Neuronal stem cell (in vitro differentiated cells): Measurements from ENCODE around the gene SLC38A8.

Experiments
- DNase-seq: peaks from one replicate; pipeline ENCODE4 v3.0.0-alpha.2; 2013; ENCODE audit warnings: low spot score
- H2AFZ ChIP-seq: one replicate; pipeline ENCODE4 v1.6.1; 2013; ENCODE audit warnings: mild to moderate bottlenecking, low read length, inconsistent platforms
- H2AK5ac ChIP-seq: 2 replicates; pipeline ENCODE4 v1.6.1; 2013; ENCODE audit warnings: low read depth, mild to moderate bottlenecking, inconsistent platforms, low read length, moderate library complexity, mixed read lengths
- H2BK120ac ChIP-seq: 2 replicates; pipeline ENCODE4 v1.6.1; 2013; ENCODE audit warnings: low read depth, mild to moderate bottlenecking, inconsistent platforms, low read length, moderate library complexity, mixed read lengths
- H2BK12ac ChIP-seq: one replicate; pipeline ENCODE4 v1.6.1; 2013; ENCODE audit warnings: low read length, inconsistent platforms
- H2BK15ac ChIP-seq: 2 replicates; pipeline ENCODE4 v1.6.1; 2013; ENCODE audit warnings: mild to moderate bottlenecking, low read length, inconsistent platforms, mixed read lengths
- H2BK5ac ChIP-seq: one replicate; pipeline ENCODE4 v1.6.1; 2013; ENCODE audit warnings: inconsistent platforms, mild to moderate bottlenecking, low read length, moderate library complexity
- H3K14ac ChIP-seq: one replicate; pipeline ENCODE4 v1.6.1; 2013; ENCODE audit warnings: low read length, inconsistent platforms
- H3K18ac ChIP-seq: 2 replicates; pipeline ENCODE4 v1.6.1; 2013; ENCODE audit warnings: low read length, inconsistent platforms
- H3K23ac ChIP-seq: 2 replicates; pipeline ENCODE4 v1.6.1; 2013; ENCODE audit warnings: low read depth, mild to moderate bottlenecking, mixed read lengths, low read length, inconsistent platforms; ENCODE audit not compliant: poor library complexity
- H3K27ac ChIP-seq: replicated peaks from 3 replicates; pipeline ENCODE4 v1.5.1; 2013; ENCODE audit warnings: low read length, inconsistent platforms
- H3K27me3 ChIP-seq, 3 experiments: 2 replicates each; pipeline ENCODE4 v1.6.1; 2013; ENCODE audit warnings: low read length in 3 of 3, mild to moderate bottlenecking in 2 of 3, inconsistent platforms in 1 of 3, low read depth in 1 of 3, mixed read lengths in 1 of 3, moderate library complexity in 1 of 3; ENCODE audit not compliant: control insufficient read depth in 3 of 3, insufficient read depth in 3 of 3
- H3K36me3 ChIP-seq, 2 donors: replicated peaks in 1 of 2; 2 replicates each; pipeline ENCODE4 v1.6.1; 2013; ENCODE audit warnings: low read length in 2 of 2; ENCODE audit not compliant: control insufficient read depth in 2 of 2, insufficient read depth in 2 of 2
- H3K4ac ChIP-seq: 2 replicates; pipeline ENCODE4 v1.6.1; 2013; ENCODE audit warnings: inconsistent platforms, mild to moderate bottlenecking, low read length, moderate library complexity
- H3K4me1 ChIP-seq, 2 donors: 1 replicate in 1 of 2; 2 replicates in 1 of 2; pipeline ENCODE4 v1.6.1; 2013; ENCODE audit warnings: low read length in 2 of 2, low read depth in 1 of 2; ENCODE audit not compliant: control insufficient read depth in 2 of 2, insufficient read depth in 1 of 2
- H3K4me2 ChIP-seq: one replicate; pipeline ENCODE4 v1.6.1; 2013; ENCODE audit warnings: mild to moderate bottlenecking, low read length, inconsistent platforms; ENCODE audit not compliant: insufficient read depth, poor library complexity, severe bottlenecking
- H3K4me3 ChIP-seq, 2 donors: 2 replicates each; pipeline ENCODE4 v1.5.1; 2013; ENCODE audit warnings: low read length in 2 of 2, mild to moderate bottlenecking in 2 of 2, inconsistent platforms in 1 of 2, moderate library complexity in 1 of 2
- H3K79me1 ChIP-seq: one replicate; pipeline ENCODE4 v1.6.1; 2013; ENCODE audit warnings: low read depth, mild to moderate bottlenecking, inconsistent platforms, low read length, moderate library complexity
- H3K9ac ChIP-seq: one replicate; pipeline ENCODE4 v1.6.1; 2013; ENCODE audit warnings: mild to moderate bottlenecking, low read depth, low read length, inconsistent platforms; ENCODE audit not compliant: poor library complexity
- H3K9me3 ChIP-seq, 2 donors: replicated peaks in 1 of 2; 2 replicates each; pipeline versions ENCODE3 to v1.6.1; 2013; ENCODE audit warnings: low read length in 2 of 2, mild to moderate bottlenecking in 2 of 2, inconsistent platforms in 1 of 2, low read depth in 1 of 2, mixed read lengths in 1 of 2, moderate library complexity in 1 of 2; ENCODE audit not compliant: control insufficient read depth in 2 of 2, insufficient read depth in 1 of 2
- H4K8ac ChIP-seq: one replicate; pipeline ENCODE4 v1.6.1; 2013; ENCODE audit warnings: low read depth, mild to moderate bottlenecking, inconsistent platforms, low read length, moderate library complexity
- H4K91ac ChIP-seq: one replicate; pipeline ENCODE4 v1.6.1; 2013; ENCODE audit warnings: low read length, low read depth, mild to moderate bottlenecking, inconsistent platforms; ENCODE audit not compliant: poor library complexity
- WGBS, 2 donors: extraction: QIAGEN DNeasy Blood & Tissue Kit; methylation state at CpG; one replicate each; pipeline ENCODE4 v1.1.7; 2013; ENCODE audit warnings: missing lambda C conversion rate in 2 of 2, mixed read lengths in 1 of 2; ENCODE audit not compliant: insufficient read length in 2 of 2, insufficient replicate concordance in 1 of 2; ENCODE audit errors: extremely low coverage in 2 of 2; 5-methylcytosine and 5-hydroxymethylcytosine counted together

Gene SLC38A8

DNA sequence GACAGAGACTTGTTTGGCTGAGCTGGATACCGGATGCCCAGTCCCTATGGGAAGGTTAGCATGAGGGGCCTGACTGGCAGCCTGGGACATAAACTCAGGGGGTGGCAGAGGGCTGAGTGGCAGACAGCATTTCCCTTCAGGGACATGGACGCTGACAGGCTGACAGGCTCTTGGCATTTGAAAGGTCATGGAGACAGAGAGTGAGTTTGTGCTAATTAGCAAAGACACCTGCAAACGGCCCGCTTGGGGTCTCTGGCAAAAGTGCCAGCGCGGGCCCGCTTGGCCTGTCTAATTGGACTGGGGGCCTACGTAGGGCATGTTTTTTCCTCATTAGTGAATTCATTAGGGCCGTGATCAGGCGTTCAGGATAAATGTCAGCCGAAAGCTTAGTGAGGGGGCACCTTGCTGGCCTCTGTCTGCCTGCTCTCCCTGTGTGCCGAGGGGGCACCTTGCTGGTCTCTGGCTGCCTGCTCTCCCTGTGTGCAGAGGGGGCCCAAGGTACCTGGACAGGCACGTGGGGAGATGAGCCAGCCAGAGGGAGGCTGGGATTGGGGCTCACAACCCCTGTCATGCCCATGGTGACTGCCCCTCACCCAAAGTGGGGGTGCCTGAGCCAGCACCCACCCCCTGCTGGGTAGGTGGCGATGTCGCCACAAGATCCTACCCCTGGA lies 66.9 kb downstream of the SLC38A8 start:
- H3K79me1 ChIP-seq, result no peaks in the 10 kb centered on the region
- WGBS, 2 donors, result no CpG with 5 or more reads among the region's 15 CpGs
- DNase-seq, result no peak
- H3K4me1 ChIP-seq, result peaks cover 0 to 6% of the 10 kb centered on the region in 2 donors
- no peak overlapping the region for H2BK15ac ChIP-seq
- no peak overlapping the region for H2BK12ac ChIP-seq
- H2BK5ac ChIP-seq, result no peak overlapping the region
- H2BK120ac ChIP-seq, result no peak overlapping the region
- no peak overlapping the region for H3K4ac ChIP-seq
- peak overlapping the region; percentile 57 for H3K14ac ChIP-seq
- H3K27ac ChIP-seq, result no peak overlapping the region
- H3K4me2 ChIP-seq, result no peak overlapping the region
- H3K4me3 ChIP-seq, result no peak overlapping the region
- H2AFZ ChIP-seq, result no peak overlapping the region
- no peak overlapping the region for H4K91ac ChIP-seq
- no peaks in the 10 kb centered on the region for H3K27me3 ChIP-seq
- H4K8ac ChIP-seq, result no peak overlapping the region
- H3K9ac ChIP-seq, result peak overlapping the region; percentile 61
- H3K18ac ChIP-seq, result peak overlapping the region; percentile 29
- peaks cover 5 to 27% of the 10 kb centered on the region in 2 donors for H3K36me3 ChIP-seq
- H3K23ac ChIP-seq, result peak overlapping the region; percentile 13
- peaks cover 15 to 38% of the 10 kb centered on the region in 2 donors for H3K9me3 ChIP-seq
- no peak overlapping the region for H2AK5ac ChIP-seq

DNA sequence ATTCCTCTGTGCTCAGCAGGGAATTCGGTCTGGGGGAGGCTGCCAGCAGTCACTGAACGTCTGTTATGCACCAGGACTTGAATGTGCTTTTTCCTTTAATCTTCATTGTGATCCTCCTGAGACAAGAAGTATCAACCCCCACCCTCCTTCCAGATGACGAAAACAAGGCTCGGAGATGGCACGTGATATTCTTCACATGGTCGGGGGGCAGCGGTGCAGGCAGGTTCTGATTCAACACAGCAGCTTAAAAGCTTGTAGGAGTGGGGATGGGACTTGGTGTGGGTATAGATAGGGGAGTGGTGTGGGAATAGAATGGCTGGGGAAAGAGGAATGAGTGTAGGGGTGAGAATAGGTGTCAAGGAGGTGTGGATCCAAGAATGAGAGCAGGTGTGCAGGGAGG lies 68.1 kb downstream of the SLC38A8 start:
- no peaks in the 10 kb centered on the region for H3K79me1 ChIP-seq
- H3K9ac ChIP-seq, result no peak overlapping the region
- H2BK15ac ChIP-seq, result no peak overlapping the region
- H2AK5ac ChIP-seq, result no peak overlapping the region
- H2AFZ ChIP-seq, result no peak overlapping the region
- H3K4me1 ChIP-seq, result peaks cover 8% of the 10 kb centered on the region in 2 donors
- no peak overlapping the region for H2BK120ac ChIP-seq
- no peak overlapping the region for H3K18ac ChIP-seq
- peaks cover 11 to 28% of the 10 kb centered on the region in 2 donors for H3K9me3 ChIP-seq
- no peak overlapping the region for H3K23ac ChIP-seq
- no peaks in the 10 kb centered on the region for H3K27me3 ChIP-seq
- H3K27ac ChIP-seq, result no peak overlapping the region
- no peak for DNase-seq
- no peak overlapping the region for H3K14ac ChIP-seq
- no peak overlapping the region for H3K4me2 ChIP-seq
- H4K8ac ChIP-seq, result no peak overlapping the region
- H3K4ac ChIP-seq, result no peak overlapping the region
- no peak overlapping the region for H2BK5ac ChIP-seq
- H3K4me3 ChIP-seq, result no peak overlapping the region
- WGBS, 2 donors, result no CpG with 5 or more reads among the region's 7 CpGs
- H2BK12ac ChIP-seq, result no peak overlapping the region
- no peak overlapping the region for H4K91ac ChIP-seq
- H3K36me3 ChIP-seq, result peaks cover 5 to 17% of the 10 kb centered on the region in 2 donors

DNA sequence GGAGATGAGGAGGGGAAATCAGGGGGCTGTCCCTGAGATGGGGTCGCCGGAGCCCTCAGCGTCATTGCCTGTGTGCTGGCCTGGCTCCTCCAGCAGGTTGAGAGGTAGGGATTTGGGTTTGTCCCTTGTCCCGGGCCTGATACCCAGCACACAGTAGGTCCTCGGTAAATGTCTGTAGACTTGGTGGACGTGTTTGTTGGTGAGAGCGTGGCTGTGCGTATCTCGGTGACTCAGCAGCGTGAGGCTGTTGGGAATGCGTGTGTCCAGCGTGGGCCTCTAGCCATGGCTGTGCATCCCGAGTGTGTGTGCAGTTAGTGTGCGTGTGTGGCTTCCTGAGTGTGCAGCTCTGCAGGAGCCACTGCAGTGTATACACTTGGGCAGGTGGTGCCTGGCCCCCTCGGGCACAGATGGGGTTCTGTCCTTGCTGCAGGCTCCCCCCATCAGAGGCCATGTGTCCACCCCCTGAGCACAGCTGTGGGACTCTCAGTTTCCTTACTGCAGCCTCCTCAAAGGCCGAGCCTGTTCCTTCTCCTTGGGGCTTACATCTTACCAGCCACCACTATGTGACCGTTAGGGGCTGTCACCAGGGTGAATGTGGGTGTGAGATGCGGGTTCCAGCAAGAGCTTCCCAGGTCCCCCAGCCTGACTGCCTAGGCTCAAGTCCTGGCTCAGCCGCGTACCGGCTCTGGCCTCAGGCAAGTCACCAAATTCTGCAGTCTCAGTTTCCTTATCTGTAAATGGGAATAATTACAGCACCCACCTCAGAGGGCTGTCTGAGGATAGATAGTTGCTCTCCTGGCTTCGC lies 68.8 kb downstream of the SLC38A8 start:
- no peak overlapping the region for H3K4ac ChIP-seq
- H3K36me3 ChIP-seq, result peaks cover 2 to 10% of the 10 kb centered on the region in 2 donors
- H2BK15ac ChIP-seq, result no peak overlapping the region
- H4K91ac ChIP-seq, result no peak overlapping the region
- no peak overlapping the region for H2BK12ac ChIP-seq
- no peak overlapping the region for H3K18ac ChIP-seq
- H3K4me2 ChIP-seq, result no peak overlapping the region
- H3K9ac ChIP-seq, result peak overlapping the region; percentile 13
- no peak overlapping the region for H2AFZ ChIP-seq
- no CpG with 5 or more reads among the region's 22 CpGs for WGBS, 2 donors
- H3K4me1 ChIP-seq, result peaks cover 8 to 10% of the 10 kb centered on the region in 2 donors
- no peak overlapping the region for H2BK5ac ChIP-seq
- peaks cover 7 to 21% of the 10 kb centered on the region in 2 donors for H3K9me3 ChIP-seq
- no peak for DNase-seq
- H3K4me3 ChIP-seq, result no peak overlapping the region
- no peak overlapping the region for H2BK120ac ChIP-seq
- peak overlapping the region; percentile 31 for H3K23ac ChIP-seq
- no peak overlapping the region for H3K14ac ChIP-seq
- peaks cover 2% of the 10 kb centered on the region for H3K79me1 ChIP-seq
- H4K8ac ChIP-seq, result no peak overlapping the region
- H3K27ac ChIP-seq, result no peak overlapping the region
- peaks cover 0 to 2% (median 0%) of the 10 kb centered on the region in 3 experiments for H3K27me3 ChIP-seq
- H2AK5ac ChIP-seq, result peak overlapping the region; percentile 10

GRCh38 chr16:83973077-83973476 lies 69.5 kb downstream of the SLC38A8 start:
- Histone ChIP-seq H2BK12ac (no peak overlapping the region), H4K8ac (no peak overlapping the region), H3K9me3 (peaks cover 0 to 14% of the 10 kb centered on the region in 2 donors), H2BK120ac (no peak overlapping the region), H3K23ac (peak overlapping the region; percentile 28), H3K27me3 (peaks cover 0 to 2% (median 0%) of the 10 kb centered on the region in 3 experiments), H3K18ac (peak overlapping the region; percentile 65), H4K91ac (no peak overlapping the region), H3K14ac (peak overlapping the region; percentile 28), H3K4me1 (peaks cover 8 to 10% of the 10 kb centered on the region in 2 donors), H3K4me2 (no peak overlapping the region), H3K79me1 (peaks cover 2% of the 10 kb centered on the region), H2AFZ (no peak overlapping the region), H3K27ac (no peak overlapping the region), H3K36me3 (peaks cover 0 to 4% of the 10 kb centered on the region in 2 donors), H3K9ac (no peak overlapping the region), H2BK5ac (no peak overlapping the region), H2AK5ac (peak overlapping the region; percentile 10), H3K4me3 (no peak overlapping the region), H2BK15ac (no peak overlapping the region), H3K4ac (no peak overlapping the region)
- no peak for DNase-seq
- no CpG with 5 or more reads among the region's 10 CpGs for WGBS, 2 donors
